Esophagus squamous epithelium (tissue), 4 donors: ENCODE data around the gene WDFY1.

ENCODE experiments used
- CTCF ChIP-seq, 6 experiments: fragments of 450-650 bp in 4 of 6; fragments of 200-600 bp in 2 of 6; sonication (generic) in 2 of 6; IDR thresholded peaks; one replicate each; pipeline ENCODE4 v1.5.1; 2016 to 2019; ENCODE audit warnings: antibody characterized with exemption in 6 of 6, mild to moderate bottlenecking in 4 of 6, moderate library complexity in 4 of 6
- POLR2A ChIP-seq, 4 donors: fragments of 450-650 bp; IDR thresholded peaks; one replicate each; pipeline ENCODE4 v1.6.1; 2017; ENCODE audit warnings: antibody characterized with exemption in 4 of 4, mild to moderate bottlenecking in 4 of 4, moderate library complexity in 3 of 4

- TF ChIP-seq CTCF (IDR thresholded peaks at IDR 0.05) (no peak), POLR2A (IDR thresholded peaks at IDR 0.05) (no peak)
These were observed 620 bp upstream of the WDFY1 start for GRCh38 chr2:223945755-223946154.
